Globus pallidus (tissue), 1 donor: Measurements from ENCODE around the gene PSMB3.
"Not testable (repeated sequence)": the region's sequence is repeated elsewhere in the genome, so short reads cannot be mapped to it uniquely, and the experiment has no call there.

Experiments used
- DNase-seq: peaks from one replicate; pipeline ENCODE4 v3.0.0-alpha.2; 2015; ENCODE audit warnings: low spot score

The PSMB3 gene

DNA sequence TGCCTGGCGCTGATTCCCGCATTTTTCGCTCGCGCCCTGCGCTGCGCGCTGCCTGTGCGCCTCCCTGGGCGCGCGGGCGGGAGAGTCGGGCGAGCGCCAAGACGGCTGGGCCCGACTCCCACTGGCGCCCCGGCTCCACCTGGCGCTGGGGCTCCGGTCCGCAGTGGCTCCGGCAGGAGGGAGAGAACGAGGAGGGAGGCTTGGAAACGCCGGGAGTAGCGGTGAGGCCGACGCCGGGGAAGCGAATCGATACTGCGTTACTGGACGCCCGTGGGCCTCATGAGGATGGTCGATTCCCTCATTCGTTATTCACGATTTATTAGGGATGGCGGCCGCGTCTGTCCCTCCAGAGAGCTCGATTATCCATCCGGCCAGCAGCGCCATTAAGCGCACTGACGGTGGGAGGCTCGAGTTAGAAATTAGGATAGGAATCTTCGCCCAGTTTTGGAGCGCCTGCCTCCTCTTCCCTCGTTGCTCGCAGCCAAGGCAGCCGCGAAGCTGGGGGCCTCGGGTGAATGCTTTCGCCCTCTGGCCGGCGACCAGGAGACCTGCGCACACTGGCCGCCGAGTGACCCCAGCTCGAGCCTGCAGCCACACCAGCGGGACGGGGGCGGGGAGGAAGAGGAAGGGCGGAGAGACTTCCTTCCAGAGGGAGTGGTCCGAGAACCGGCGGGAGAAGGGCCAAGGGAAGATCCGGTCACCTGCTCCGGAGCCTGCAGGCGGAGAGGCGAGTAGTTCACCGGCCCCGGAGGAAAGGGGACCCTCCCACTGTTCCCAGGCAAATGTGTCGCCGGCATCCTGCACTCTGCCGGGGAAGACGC, 3.1 kb upstream of the PSMB3 start:
- no peak for DNase-seq

DNA sequence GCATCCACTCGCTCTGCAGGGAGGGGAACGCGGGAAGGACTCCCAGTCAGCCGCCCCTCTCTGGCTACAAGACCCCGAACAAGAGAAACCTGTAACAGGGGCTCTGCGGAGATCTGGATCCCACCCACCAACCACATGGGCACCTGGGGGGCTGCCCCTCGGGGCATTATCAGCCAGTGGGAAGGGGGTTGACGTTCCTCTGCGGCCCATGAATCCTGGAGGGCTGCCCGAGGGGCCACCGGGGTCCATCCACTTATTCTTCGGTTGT, 2.6 kb upstream of the PSMB3 start:
- no peak for DNase-seq

DNA sequence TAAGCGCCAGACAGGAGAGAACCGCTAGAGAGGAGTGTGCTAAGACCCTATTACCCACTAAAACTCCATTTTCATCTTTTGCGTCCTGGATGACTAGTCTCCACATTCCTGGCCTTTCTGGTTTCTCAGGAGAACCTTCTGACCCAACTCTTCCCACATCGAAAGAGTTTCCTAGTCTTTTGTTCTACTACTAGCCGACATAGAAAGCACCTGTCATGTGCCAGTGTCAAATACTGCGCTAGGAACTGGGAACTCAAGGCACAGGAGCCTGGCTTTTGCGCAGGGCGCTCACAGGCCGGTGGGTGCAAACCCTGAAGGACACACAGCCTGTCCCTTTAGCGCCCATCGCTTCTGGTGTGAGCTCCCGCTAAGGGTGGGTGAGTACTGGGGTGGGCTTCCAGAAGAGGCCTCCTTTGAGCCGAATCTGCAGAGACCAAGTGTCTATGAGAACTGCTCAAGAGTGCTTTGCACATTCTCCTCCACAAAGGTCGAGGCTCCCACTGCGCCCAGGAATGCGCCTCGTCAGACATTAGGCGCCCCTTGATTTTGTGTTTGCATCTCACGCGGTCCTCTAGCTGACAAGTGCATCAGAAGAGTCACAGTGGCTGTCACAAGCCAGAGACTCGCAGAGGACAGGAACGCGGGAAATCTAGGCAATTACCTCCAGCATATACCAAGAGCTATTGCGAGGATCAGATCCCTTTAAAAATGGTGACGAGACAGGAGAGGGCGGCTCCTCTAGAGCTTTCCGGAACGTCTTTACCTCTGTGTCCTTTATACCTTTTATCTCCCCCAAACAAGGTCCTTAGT, 2.0 kb upstream of the PSMB3 start:
- no peak for DNase-seq

DNA sequence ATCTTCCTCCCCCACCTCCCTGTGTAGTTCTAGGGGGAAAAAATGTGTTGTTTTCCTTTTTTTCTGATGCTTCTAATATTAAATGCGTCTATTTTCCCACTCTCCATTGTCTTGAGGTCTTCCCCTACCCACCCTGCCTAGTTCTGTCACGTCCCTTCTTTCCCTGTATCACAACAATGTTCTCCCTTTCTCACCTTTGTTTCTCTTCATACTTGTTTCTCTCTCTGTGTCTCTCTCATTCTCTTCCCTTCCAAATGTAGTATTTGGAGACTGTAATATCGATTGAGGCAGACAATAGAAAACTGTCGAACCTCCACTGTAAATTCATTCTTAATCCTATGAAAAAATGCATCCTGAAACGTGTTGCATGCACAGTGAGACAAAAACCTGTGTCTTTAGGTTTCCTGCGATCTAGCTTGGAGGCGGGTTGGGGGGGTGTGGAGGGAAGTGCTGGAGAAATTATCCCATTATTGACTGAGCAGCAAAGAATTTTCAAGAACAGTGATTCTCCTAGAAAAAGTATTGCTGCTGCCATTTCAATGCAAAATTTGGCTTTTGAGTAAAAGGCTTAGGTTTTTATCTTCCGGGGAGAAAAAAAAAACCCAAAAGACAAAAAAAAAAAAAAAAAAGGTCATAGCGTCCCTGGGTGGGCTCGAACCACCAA, 1.3 kb upstream of the PSMB3 start:
- no peak for DNase-seq

DNA sequence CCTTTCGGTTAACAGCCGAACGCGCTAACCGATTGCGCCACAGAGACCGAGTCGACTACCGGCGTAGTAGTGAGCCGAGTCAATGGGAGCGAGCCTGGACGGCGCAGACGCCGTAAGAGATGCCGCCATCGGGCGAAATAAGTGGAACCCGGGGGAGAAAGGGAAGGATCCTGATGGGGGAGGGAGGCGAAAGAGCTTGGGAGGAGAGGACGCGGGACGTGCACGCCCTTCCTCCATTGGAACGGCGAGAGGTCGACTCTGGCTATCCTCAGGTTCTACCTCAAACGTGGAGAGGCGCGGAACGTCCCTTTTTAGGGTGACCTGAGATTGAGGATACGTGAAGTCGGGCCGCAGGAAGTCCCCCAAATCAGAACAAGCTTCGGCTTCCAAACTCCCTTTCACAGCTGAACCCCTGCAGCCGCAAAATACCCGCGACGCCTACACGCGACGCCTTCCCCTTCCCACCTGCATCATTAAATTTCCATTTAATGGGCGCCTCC, 683 bp upstream of the PSMB3 start:
- peak; percentile 83 for DNase-seq

DNA sequence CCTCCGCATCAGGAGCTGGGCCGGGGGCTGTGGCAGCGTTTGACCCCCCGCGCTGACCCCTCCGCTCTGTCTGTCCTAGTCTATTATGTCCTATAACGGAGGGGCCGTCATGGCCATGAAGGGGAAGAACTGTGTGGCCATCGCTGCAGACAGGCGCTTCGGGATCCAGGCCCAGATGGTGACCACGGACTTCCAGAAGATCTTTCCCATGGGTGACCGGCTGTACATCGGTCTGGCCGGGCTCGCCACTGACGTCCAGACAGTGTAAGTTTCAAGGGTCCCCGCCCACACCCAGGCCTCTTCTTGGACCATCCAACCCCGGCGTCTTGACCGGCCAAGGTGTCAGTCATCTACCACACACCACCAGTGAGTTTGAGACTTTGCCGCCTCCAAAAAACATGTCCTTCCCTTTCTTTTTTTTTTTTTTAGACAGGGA, 548 bp downstream of the PSMB3 start:
- no peak for DNase-seq

DNA sequence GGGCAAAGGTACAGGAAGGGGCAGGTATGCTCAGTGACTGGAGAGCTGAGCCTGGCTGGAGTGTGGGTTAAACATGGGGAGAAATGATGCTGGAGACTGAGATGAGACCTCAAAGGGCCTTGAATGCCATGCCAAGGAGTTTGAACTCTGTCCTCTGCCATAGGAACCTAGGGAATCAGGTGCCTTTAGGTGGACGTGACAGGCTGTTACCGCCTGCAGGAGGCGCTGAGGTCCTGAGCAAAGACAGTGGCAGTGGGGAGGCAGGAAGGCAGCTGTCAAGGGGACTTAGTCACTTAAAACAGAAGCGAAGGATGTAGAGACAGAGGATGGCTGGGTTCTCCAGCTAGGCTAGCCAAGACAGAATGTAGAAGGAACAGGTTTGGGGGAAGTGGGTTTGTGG, 9.1 kb downstream of the PSMB3 start:
- DNase-seq, result no peak

DNA sequence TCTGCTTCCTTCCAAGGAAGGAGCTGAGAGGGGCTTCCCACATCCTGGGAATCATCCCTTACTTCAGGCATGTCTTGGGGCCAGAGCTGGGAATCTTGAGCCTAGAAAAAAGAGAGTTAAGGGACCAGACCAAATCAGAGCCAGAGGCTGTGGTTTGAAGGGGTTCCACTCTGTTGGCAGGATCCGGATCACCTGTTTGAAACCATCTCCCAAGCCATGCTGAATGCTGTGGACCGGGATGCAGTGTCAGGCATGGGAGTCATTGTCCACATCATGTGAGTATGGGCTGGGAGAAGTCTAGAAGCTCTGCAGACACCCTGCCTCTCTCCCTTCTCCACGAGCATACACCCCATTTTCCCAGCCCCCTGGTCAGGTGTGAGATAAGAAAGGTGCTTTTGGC, 9.7 kb downstream of the PSMB3 start:
- DNase-seq, result no peak

DNA sequence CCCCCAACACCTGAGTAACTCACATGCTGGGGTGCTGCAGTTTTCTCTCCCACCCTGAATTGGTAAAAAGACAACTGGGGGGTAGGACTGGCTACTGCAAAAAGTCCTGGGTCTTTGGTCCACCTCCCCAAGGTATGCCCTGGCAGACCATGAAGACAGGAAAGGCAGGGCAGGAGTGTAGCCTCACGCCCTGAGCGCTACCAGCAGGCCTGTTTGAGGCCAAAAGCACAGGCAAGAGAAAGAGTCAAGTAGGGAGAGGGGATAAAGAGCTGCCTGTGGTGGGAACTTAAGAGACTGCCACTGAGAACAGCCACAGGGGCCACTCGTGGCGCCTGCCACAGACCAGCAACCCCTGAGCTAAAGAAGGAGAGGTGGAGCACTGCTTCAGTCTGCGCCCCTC, 13.8 kb downstream of the PSMB3 start:
- DNase-seq, result no peak

DNA sequence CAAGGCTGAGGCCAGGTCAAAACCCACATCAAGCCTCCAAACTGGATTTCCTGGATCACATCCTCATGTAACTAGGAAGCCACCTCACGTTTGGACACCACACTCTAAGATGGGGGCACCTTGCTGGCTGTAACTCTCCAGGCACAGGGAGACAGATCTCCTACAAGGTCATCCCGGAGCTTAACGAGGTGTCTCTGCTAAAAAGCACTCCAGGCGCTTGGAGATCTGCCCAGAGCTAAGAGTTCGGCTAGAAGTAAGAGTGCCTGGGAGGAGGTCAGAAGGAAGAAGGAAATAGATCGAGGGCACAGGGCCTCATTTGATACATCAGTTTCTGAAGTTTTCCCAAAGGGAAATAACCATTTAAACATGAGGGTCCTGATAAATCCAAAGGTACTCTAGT, 15.9 kb downstream of the PSMB3 start:
- DNase-seq, result no peak

DNA sequence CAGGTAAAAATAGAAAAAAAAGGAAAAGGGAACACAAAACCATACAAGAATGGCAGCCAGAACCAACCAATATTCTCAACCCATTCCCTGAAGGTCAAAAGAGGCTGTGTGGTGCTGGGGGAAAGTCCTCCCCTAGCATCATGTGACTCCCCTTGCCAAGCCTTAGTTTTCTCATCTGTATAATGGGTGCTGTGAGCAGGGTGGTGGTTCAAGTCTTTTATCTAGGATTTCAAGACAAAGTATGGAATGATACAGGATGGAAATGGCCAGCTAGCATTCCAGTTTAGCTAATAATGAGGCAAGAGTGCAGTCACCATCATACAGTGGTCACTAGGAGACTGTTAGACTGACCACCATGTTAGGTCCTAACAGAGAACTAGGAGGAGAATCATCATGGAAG, 20.7 kb downstream of the PSMB3 start:
- no peak for DNase-seq

DNA sequence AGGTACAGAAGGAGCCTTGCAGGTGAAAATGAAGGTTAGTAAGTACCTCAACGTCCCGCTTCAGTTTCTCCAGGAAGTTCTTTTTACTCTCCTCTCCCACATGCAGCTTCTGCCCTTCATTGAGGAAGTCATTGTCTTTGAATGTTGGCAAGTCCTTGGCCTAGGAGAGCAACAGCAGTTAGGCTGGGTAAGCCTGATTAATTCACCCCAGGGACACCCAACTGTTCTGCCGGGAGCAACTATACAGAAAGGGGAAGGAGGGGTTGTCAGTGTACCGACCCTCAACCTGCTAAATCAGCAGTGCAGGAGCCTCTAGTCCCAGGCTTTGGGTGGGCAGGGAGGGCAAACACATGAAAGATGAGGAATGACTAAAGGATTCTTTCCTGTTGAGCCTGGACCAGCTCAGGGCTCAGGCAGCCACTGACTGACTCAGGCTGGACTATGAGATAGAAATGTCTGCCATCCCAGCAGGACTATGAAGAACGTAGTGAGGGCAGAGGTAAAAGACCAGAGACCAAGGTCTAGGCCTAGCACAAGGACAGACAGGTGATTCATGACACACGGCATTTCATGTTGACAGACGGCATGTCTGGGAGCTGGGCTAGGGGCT, 25.2 kb downstream of the PSMB3 start:
- no peak for DNase-seq

DNA sequence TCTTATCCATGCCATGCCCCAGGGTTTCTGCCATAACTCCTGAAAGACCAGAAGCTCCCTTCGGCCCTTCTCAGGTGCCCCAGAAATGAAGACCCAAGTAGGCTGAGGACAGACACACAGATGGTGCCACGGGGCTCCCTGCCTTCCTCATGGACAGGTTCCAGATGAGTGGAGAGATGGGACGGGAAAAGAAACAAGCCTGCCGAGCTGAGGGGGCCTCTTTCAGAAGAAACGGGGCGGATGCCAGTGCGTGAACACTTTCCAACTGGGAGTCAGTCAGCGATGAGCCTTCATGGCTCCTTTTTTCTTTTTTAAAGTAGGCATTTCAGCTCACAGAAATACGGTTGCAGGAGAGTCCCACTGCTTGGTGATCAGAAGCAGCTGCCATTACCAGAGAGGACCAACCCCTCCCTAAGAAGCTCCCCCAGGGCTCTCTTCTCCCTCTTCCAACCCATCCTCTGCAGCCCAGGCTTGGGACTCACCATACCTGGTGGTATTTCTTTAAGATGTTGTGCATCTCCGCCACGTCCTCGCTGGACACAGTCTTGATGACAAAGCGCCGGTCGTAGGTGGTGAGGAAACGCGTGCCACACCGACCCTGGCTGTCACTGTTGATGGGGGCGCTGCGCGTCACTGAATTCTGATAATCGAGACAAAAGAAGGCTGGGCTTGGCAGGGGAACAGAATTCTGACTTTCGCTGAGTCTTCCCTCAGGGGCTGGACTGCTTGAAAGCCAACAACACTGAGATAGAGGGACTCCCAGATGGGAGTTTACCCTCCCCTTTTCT, 27.6 kb downstream of the PSMB3 start:
- no peak for DNase-seq

DNA sequence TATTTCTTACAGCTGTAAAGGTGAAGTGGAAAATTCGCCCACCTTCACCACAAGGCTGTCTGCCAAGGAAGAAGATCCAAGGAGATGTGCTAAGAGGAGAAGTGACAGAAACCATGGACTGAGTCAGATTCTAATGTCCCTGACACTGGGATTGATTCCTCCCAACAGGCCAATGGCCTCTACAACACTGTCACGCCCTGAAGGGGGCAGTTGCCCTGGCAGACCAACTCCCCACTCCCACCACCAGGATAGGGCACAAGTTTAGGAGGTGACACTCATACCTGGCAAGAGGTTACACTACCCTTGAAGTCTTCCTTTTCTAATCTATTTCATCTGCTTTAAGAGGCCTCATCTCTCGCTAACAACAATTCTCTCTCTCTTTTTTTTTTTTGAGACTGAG, 30.7 kb downstream of the PSMB3 start:
- DNase-seq, result no peak

DNA sequence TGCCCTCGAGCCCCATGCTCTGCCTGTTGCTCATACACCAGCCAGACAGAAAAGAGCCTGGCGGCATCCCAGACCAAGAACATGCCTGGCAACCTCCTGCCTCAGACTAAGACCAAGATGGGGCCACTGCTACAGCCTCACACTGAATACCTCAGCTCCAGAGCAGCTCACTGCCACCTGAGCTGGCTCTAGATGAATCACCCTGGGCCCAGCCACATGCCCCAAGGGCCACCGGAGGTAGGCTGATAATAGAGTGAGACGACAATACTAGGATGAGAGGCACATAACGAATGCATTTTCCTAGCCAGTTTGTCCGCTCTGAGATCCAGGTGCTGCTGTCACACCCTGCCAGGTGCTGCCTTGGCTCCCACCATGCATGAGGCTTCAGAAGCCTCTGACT, 33.8 kb downstream of the PSMB3 start:
- no peak for DNase-seq

DNA sequence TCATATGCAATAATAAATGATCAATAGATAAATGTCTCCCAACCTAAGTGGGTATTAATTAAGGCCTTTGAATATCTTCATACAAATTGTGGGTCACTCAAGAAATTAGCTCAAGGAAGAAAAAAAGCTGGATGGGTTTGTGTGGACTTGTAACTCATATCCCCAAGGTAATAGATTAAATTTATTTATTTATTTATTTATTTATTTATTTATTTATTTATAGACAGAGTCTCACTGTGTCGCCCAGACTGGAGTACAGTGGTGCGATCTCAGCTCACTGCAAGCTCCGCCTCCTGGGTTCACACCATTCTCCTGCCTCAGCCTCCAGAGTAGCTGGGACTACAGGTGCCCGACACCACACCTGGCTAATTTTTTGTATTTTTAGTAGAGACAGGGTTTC, 35.5 kb downstream of the PSMB3 start:
- DNase-seq, result not testable (repeated sequence)

DNA sequence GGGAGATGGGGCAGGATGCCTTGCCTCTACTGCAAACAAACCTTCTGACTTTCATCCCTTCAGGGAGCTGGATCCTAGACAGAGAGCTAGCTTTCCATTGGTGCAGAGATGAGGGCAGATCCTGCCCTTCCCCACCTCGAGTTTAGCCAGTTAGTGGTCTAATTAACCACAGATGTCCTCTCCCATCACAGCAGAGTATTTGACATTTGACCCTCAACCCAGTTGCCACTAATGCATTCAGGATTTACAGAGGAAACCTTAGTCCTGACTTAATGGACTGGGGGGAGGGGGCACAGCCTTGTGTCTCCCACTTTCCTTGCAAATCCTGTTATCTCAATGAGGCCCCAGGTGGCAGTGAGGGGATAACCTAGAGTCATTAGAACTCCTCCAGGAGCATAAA, 36.6 kb downstream of the PSMB3 start:
- DNase-seq, result no peak

DNA sequence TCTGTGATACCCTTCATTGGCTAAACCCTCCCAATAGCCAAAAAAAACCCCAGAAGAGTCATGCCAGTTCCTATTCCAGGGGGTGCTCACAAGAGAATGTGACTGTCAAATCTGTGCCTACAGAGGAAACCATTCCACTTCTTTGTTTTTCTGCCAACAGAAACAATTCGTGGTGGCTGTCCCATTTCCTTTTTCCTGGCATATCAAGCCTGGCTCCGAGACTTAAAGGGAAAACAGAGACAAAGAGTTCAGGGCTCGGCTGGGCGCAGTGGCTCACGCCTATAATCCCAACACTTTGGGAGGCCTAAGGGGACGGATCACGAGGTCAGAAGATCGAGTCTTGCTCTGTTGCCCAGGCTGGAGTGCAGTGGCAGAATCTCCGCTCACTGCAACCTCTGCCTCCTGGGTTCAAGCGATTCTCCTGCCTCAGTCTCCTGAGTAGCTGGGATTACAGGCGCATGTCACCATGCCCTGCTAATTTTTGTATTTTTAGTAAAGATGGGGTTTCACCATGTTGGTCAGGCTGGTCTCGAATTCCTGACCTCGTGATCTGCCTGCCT, 37.7 kb downstream of the PSMB3 start:
- DNase-seq, result not testable (repeated sequence)

DNA sequence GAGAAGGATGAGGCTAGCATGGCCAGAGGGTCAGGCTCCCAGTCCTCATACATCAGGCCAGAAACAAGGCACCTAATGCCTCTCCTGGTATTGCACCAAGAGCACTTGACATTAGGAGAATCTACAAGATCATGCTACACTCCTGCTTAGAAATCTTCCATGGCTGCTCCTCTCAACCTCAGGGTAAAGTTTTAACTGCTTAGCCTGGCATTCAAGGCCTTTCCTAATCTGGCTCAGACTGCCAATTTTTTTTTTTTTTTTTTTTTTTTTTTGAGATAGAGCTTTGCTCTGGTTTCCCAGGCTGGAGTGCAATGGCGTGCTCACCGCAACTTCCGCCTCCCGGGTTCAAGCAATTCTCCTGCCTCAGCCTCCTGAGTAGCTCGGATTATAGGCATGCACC, 38.6 kb downstream of the PSMB3 start:
- DNase-seq, result no peak

DNA sequence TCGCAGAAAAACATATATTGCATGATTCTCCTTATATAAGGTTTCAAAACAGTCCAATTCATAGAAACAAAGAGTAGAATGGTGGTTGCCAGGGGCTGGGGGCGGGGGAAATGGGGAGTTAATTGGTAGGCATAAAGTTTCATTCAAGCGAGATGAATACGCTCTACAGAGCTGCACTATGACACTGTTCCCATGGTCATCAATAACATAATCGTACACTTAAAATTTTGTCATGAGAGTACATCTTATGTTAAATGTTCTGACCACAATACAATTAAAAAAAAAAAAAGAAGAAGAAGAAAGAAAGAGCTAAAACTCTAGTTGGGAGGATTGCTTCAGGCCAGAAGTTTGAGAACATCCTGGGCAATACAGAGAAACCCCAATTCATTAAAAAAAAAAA, 41.7 kb downstream of the PSMB3 start:
- DNase-seq, result no peak

DNA sequence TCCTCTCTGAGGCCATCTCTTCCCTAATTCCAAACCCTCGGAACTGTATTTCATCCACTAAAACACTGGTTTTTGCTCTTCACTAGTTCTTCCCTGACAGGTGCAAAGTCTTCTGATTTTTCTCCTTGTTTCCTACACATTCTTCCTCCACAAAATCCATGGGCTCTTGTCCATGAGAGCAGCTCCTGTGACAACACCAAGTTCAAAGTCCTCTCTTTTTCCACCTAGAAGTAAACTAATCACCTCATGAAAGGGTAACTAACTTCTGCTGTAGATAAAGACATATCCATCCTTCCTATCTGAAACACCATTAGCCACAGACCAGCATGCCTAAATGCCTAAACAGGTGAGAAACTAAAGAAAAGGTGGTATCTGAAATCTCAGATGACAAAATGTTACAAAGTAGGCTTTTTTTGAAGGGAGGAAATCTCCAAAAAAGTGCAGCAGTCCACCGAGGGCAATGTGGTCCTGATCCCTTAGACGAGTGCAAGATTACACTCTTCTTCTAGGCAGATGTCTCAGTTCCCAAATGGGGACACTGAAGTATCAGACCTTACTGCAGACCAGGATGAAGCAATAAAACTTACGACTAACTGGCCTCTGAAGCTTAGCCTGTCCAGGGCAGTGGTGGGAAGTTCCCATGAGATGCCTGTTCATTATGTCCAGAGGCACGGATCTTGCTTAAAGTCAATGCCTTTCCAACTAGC, 44.1 kb downstream of the PSMB3 start:
- DNase-seq, result no peak
